ENCODE measurements around the gene DOP1A.

The DOP1A gene

DNA sequence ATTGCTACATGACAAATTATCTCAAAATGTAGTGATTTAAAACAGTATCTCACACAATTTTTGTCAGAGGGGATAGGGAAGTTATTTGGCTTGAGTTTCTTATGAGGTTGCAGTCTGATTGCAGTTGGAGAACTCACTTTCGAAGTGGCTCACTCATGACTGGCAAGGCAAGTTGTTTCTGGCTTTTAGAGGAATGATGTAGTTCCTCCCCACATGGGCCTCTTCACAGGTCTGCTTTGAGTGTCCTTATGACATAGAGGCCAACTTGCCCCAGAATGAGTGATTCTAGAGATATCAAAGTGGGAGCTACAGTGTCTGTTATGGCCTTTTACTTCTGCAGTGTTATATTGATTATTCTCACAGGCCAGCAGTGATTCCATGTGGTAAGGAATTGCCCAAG, 6.1 kb downstream of the DOP1A start:
- no peak for DNase-seq (ENCODE audit: low read depth in 2 of 2)

- no peak for DNase-seq (ENCODE audit: low read depth in 2 of 2)
These were observed 16.0 kb downstream of the DOP1A start for GRCh38 chr6:83083476-83083875.

- DNase-seq (ENCODE audit: low read depth in 2 of 2) = no peak
These were observed 19.3 kb downstream of the DOP1A start for GRCh38 chr6:83086751-83087150.

DNA sequence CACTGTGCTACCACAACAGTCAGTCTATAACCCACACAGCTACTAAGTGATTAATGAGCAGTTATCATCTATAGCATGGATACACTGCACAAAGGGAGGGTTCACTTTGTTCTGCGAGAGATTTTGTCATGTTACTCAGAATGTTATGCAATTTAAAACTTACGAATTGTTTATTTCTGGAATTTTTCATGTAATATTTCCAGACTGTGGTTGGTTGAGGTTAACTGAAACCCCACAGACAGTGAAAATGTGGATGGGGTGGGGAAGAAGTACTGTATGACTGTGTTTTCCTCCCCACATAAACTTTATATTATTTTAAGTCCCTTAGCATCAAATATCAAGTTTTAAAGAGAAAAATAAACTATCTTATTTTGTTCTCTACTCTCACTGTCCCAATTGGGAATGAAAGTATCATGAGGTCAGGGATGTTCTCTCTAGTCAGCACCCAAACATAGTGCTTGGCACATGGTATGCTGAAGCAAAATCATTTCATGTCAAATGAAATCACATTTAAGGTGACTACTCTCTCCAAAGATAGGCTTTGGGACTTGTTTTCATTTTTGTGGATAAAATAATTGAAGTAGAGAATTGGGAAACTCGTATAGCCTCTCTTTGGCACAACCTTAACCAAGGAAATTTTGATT, 25.4 kb downstream of the DOP1A start:
- DNase-seq (ENCODE audit: low read depth in 2 of 2) = no peak

GRCh38 chr6:83096791-83097190, 29.3 kb downstream of the DOP1A start:
- no peak for DNase-seq (ENCODE audit: low read depth in 2 of 2)

DNA sequence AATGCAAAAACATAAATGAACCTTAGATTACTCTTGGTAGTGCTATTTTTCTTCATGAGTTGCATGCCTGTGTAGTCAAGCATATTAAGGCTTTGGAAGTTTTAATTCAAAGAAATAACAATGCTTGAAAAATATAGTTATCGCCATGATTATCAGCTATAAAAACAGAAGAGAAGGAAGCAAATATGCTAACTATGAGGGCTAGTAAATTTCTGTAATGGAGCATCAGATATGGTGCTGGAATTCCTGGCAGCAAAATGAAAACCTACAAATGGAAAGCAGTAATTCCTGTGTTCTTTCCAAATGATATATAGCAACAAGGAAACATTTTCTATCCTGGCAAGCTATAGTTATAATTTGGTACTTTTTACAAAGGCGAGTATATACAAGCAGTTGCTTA, 29.7 kb downstream of the DOP1A start:
- no peak for DNase-seq (ENCODE audit: low read depth in 2 of 2)

DNA sequence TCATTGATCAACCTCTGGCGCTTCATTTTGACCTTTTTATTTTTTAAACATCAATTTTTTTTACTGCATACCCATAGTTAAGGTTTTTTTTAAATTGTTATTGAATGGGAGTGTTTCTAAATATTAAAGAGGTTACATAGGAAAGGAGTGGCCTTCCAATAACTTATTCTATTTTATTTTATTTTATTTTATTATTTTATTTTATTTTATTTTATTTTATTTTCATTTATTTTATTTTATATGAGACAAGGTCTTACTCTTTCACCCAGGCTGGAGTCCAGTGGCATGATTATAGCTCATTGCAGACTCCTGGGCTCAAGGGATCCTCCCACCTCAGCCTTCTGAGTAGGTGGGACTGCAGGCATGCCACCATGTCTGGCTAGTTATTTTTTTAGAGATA, 30.2 kb downstream of the DOP1A start:
- DNase-seq (ENCODE audit: low read depth in 2 of 2) = no peak

- DNase-seq (ENCODE audit: low read depth in 2 of 2) = no peak
These were observed 31.1 kb downstream of the DOP1A start for GRCh38 chr6:83098589-83098988.

GRCh38 chr6:83108378-83108777, 40.9 kb downstream of the DOP1A start:
- DNase-seq (ENCODE audit: low read depth in 2 of 2) = no peak

DNA sequence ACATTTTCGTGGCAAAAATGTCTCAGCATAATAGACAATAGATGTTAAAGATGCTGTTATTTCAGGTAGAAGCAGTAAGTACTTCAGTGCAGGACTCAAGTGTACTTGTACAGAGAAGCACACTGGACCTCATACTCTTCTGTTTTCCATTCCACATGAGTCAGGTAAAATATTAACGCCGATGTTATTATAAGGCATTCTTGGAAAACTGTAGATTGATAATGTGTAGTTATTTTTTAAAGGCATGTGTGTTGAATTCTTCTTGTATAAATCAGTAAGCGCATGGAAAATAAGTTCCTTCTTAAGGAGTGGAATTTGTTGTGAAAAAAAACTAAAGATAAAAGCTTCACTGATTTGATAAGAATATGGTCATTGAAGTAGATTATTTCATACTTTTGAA, 45.8 kb downstream of the DOP1A start:
- DNase-seq (ENCODE audit: low read depth in 2 of 2) = no peak

GRCh38 chr6:83114164-83114563, 46.7 kb downstream of the DOP1A start:
- no peak for DNase-seq (ENCODE audit: low read depth in 2 of 2)

DNA sequence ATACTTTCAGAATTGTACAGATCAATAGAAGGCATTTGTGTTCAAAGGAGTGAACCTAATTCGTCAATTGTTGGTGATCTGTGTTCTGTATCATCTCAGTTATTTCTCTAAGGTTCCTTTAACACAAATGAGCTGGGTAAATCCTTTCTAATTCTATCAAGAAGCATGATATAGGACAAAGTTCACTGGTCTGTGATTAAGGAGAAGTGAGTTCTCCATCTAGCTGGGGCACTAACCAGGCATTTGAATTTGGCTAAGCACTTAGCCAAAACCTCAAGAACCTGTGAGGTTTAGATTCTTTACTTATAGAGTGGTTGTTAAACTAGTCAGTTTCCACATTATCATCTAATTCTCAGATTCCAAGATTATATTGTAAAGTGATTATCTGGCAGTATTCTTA, 50.3 kb downstream of the DOP1A start:
- DNase-seq (ENCODE audit: low read depth in 2 of 2) = no peak

- no peak for DNase-seq (ENCODE audit: low read depth in 2 of 2)
These were observed 52.4 kb downstream of the DOP1A start for GRCh38 chr6:83119742-83120300.

DNA sequence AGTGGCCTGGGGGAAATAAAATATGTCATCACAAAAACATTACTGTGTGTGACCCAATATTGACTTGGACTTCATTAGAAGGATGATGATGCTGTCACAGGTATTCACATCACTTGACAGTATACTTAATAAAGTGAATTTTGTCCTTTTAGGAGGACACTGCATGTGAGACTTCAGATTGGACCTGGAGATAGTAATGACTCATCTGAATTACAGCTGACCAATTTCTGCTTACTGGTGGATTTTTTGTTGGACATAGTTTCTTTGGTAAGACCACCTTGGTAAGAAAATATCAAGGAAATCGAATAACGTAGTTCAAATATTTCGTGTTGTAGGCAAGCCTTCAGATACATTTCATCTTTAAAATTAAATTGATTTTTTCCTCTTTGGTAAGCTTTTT, 57.1 kb downstream of the DOP1A start:
- DNase-seq (ENCODE audit: low read depth in 2 of 2) = no peak

GRCh38 chr6:83125425-83125824, 58.0 kb downstream of the DOP1A start:
- DNase-seq (ENCODE audit: low read depth in 2 of 2) = no peak

GRCh38 chr6:83126223-83126622, 58.8 kb downstream of the DOP1A start:
- DNase-seq (ENCODE audit: low read depth in 2 of 2) = no peak

DNA sequence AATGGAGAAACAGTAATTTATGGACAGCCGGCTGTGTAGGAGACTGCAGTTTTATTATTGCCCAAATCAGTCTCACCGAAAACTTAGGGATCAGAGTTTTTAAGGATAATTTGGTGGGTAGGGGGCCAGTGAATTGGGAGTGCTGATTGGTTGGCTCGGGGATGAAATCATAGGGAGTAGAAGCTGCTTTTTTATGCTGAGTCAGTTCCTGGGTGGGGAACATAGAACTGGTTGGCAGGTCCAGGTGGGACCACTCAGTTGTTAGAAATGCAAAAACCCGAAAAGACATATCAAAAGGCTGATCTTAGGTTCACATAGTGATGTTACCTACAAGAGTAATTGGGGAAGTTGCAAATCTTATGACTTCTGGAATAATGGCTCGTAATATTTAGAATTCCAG, 59.3 kb downstream of the DOP1A start:
- no peak for DNase-seq (ENCODE audit: low read depth in 2 of 2)

DNA sequence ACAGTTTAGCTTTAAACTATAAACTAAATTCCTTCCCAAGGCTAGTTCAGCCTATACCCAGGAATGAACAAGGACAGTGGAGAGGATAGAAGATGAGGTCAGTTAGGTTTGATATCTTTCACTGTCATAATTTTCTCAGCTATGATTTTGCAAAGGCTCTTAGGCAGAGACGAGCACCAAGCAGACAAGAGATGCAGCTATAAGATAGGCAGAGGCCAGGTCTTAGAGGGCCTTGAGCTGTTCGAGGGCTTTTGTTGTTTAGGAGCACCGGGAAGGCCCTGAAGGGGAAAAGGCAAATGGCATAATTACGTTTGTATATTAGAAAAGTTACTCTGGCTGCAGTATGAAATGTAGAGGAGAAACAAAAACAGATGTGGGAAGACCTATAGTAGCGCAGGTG, 59.8 kb downstream of the DOP1A start:
- DNase-seq (ENCODE audit: low read depth in 2 of 2) = no peak

- no peak for DNase-seq (ENCODE audit: low read depth in 2 of 2)
These were observed 60.5 kb downstream of the DOP1A start for GRCh38 chr6:83127976-83128375.

- DNase-seq (ENCODE audit: low read depth in 2 of 2) = no peak
These were observed 64.7 kb downstream of the DOP1A start for GRCh38 chr6:83132121-83132520.

DNA sequence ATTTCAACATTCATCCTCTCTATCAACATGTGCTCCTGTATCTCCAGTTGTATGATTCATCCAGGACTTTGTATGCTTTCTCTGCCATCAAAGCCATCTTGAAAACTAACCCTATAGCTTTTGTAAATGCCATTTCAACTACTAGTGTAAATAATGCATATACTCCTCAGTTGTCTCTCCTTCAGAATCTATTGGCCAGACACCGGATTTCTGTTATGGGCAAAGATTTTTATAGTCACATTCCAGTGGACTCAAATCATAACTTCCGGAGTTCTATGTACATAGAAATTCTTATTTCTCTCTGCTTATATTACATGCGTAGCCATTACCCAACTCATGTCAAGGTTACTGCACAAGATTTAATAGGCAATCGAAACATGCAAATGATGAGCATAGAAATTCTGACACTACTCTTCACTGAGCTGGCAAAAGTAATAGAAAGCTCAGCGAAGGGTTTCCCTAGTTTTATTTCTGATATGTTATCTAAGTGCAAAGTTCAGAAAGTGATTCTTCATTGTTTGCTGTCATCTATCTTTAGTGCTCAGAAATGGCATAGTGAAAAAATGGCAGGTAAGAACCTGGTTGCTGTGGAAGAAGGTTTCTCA, 70.7 kb downstream of the DOP1A start:
- DNase-seq (ENCODE audit: low read depth in 2 of 2) = no peak

DNA sequence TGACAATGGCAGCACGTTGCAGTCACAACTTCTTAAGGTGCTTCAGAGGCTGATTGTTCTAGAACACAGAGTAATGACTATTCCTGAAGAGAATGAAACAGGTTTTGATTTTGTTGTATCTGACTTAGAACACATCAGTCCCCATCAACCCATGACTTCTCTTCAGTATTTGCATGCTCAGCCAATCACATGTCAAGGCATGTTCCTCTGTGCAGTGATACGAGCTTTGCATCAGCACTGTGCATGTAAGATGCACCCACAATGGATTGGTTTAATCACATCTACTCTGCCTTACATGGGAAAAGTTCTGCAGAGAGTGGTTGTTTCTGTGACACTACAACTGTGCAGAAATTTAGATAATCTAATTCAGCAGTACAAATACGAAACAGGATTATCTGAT, 71.3 kb downstream of the DOP1A start:
- no peak for DNase-seq (ENCODE audit: low read depth in 2 of 2)

GRCh38 chr6:83151114-83151513, 83.6 kb downstream of the DOP1A start:
- DNase-seq (ENCODE audit: low read depth in 2 of 2) = no peak

DNA sequence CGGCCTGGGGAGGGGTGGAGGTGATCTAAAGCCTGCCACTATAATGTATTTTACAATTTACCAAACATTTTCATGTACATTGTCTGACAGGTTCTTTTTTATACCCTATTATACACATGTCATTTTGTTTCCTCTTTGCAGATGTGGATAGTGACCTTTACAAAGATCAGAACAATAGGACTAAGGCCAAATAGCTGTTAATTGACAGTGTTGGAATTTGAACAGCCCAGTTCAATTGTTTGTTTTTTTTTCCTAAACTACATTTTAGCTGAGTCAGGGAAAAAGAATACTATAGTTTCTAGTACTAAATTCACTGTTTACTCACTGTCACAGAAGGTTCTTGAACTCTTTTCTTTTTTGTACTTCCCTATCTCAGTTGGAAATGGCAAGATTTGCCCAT, 85.4 kb downstream of the DOP1A start:
- no peak for DNase-seq (ENCODE audit: low read depth in 2 of 2)

Data from stimulated activated CD8-positive, alpha-beta memory T cell treated with anti-CD3 and anti-CD28 coated beads, Interleukin-15, amount 100 ng/mL, for 4 hours (primary cell).